ENCODE results near the gene COL1A1.
A peak's percentile ranks its signal among the peaks of the same experiment; 100 is the strongest.

Gene COL1A1

GRCh38 chr17:50199803-50200456 lies 1.5 kb downstream of the COL1A1 start:
- DNase-seq: peak; percentile 60 to 73

- no peak for DNase-seq
These were observed 2.1 kb downstream of the COL1A1 start for GRCh38 chr17:50199211-50199802.

DNA sequence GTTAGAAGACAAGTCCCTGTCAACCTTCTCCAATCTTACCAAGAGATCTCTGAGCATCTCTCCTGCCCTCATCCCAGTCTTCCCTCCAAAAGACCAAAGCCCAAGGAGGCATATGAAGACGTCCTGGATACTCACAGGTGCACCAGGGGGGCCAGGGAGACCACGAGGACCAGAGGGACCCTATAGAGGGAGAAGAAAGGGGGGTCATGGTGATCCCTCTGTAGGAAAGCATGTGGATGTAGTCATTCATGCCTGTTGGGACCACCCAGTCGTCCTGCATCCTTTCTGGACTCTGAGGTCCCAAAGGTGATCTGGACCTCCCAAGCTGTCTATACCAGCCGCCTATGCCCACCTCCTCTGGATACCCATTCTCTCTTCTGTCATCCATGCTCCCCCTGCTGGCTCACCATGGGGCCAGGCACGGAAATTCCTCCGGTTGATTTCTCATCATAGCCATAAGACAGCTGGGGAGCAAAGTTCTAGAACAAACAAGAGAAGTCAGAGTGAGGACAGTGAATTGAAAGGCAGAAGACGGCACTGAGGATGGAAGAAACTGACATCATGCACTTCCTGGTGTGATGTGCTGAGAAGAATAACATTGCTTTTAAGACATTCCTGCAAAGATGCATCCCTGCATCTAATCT lies 3.3 kb downstream of the COL1A1 start:
- peak; percentile 44 to 79 for DNase-seq

DNA sequence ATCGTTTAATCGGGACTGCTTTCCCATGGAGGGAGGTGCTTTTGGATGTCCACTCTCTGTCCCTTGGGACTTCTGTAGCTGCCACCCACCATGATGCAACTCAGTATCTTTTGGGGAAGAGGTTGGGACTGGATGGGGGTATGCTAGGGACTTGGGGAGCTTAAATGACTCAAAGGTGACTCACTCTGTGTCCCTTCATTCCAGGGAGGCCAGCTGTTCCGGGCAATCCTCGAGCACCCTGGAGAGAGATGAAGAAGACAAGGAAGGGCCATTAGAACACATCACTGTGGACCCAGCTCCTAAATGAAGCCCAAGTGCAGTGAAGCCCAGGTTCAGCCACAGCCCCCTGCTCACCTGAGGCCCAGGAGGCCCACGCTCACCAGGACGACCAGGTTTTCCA lies 4.6 kb downstream of the COL1A1 start:
- DNase-seq: no peak

DNA sequence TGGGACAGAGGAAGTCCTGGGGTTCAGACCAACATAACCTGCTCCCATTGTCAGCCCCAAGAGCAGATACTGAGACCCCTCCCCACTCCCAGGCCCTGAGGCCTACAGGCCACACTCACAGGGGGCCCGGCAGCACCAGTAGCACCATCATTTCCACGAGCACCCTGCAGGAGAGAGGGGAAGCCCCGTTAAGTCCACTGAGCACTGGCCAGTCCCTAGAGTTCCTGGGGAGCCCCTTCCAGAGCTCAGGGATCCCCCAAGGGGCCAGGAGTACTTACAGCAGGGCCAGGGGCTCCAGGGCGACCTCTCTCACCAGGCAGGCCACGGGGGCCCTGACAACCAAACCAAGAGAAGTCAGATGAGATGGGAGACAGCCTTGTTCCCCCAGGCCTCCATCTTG lies 5.4 kb downstream of the COL1A1 start:
- no peak for DNase-seq

DNA sequence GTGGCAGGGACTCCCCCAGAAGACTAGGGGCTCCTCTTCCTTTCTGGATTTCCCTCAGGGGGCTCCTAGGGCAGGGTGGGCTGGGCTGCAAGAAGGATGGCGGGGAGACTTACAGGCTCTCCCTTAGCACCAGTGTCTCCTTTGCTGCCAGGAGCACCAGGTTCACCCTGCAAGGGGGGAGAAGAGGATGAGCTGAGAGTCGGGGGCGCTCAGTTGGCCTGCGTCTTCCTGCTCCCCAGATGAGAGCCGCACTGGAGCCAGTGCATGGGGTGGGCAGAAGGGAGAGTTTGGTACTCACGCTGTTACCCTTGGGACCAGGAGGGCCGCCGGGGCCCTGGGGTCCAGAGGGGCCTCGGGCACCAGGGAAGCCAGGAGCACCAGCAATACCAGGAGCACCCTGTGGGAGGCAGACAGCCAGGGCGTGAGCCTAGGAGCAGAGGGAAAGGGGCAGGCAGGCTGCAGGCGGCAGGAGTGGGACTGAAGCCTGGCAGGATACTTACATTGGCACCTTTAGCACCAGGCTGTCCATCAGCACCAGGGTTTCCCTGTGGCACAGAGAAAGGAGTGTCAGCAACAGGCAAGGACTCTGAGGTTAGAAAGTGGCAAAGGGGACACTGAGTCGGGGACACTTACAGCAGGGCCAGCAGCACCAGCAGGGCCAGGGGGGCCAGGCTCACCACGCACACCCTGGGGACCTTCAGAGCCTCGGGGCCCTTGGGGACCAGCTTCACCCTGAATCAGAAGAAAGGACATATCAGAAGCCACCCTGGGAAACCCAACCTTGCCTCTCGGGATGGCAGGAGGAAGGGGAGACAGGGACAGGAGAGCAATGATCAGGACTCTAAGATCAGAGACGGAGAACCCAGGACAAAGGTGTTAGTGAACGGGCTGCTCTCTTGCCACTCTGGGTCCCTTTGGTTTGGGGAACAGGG lies 6.2 kb downstream of the COL1A1 start:
- DNase-seq: no peak

DNA sequence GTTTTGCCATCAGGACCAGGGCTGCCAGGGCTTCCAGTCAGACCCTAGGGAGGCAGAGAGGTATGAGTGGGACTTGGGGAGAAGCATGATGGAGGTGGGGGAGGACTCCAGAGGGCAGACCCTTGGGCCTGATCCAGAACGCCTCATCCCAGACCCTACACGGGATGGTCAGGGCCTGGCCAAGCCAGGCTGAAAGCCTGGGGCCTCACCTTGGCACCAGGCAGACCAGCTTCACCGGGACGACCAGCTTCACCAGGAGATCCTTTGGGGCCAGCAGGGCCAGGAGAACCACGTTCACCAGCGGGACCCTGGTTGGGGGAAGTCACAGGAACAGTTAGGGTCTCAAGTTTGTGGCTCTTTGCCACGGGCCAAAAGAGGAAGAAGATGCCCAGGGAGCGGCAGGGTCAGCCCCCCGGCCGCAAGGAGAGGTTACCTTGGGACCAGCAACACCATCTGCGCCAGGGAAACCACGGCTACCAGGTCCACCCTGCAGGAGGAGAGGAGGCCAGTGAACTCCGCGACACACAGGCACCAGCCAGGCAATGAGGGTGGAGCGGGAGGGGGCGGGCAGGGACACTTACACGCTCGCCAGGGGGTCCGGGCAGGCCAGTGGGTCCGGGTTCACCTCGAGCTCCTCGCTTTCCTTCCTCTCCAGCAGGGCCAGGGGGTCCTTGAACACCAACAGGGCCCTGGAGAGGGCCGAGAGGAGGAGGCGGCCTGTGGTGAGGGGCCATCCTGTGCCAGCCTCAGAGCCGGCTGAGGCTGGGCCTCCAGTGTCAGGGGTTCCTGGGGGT lies 7.1 kb downstream of the COL1A1 start:
- DNase-seq: no peak

- DNase-seq: no peak
These were observed 8.7 kb downstream of the COL1A1 start for GRCh38 chr17:50192618-50193291.

DNA sequence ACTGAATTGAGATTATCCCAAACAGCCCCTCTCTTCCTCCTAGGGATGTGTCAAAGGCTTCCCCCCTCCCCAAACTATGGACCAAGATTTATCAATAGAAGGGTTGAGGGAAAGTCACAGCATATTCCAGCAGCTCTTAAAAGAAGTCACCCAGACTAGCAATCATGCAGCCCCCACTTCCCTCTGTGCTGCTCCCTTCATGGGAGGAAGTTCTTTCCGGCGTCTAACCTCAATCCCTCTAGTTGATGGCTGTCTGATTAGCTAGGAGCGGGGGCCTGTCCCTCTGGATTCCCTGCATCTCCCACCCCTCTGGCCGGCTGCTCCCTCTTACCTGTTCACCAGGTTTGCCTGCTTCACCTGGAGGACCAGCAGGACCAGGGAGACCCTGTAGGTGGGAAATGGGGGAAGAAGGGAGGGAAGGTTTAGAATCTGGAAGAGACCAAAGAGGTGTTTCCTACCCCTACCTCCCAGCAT lies 9.2 kb downstream of the COL1A1 start:
- DNase-seq: no peak

- DNase-seq: no peak
These were observed 9.9 kb downstream of the COL1A1 start for GRCh38 chr17:50191359-50192143.

GRCh38 chr17:50190603-50191358 lies 10.7 kb downstream of the COL1A1 start:
- DNase-seq: no peak

- DNase-seq: no peak
These were observed 11.2 kb downstream of the COL1A1 start for GRCh38 chr17:50190293-50190602.

- DNase-seq: no peak
These were observed 11.7 kb downstream of the COL1A1 start for GRCh38 chr17:50189550-50190292.

DNA sequence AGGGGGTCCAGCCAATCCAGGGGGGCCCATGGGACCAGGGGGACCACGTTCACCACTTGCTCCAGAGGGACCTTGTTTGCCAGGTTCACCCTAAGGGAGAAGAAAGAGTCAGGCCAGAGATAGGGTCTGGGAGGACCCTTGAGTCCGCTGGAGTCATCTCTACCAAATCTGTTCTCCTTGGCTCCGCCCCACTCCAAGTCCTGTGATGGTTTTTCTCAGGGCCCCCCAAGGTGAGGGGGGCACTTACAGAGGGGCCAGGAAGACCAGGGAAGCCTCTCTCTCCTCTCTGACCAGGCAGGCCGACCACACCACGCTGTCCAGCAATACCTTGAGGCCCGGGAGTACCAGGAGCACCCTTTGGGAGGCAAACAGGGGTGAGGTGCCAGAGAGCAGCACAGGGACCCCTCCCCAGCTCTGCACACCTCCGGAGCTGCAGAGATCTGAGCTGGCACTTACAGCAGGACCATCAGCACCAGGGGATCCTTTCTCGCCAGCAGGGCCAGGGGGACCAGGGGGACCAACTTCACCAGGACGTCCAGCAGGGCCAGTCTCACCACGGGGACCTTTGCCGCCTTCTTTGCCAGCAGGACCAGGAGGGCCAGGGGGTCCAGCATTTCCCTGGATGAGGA lies 12.4 kb downstream of the COL1A1 start:
- DNase-seq: no peak

DNA sequence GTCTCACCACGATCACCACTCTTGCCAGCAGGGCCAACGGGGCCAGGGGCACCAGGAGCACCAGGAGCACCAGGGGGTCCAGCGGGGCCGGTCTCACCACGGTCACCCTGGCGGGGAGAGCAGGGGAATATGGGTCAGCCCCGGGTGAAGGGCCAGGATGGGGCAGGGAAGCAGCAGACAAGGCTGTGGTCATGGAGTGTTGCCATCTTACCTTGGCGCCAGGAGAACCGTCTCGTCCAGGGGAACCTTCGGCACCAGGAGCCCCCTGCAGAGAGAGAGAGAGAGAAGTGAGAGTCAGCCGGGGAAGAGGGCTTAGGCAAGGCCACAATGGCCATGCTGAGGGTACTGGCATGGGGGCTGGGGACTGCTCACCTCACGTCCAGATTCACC lies 12.9 kb downstream of the COL1A1 start:
- DNase-seq: no peak

GRCh38 chr17:50187751-50188530 lies 13.5 kb downstream of the COL1A1 start:
- DNase-seq: no peak

GRCh38 chr17:50187394-50187725 lies 14.1 kb downstream of the COL1A1 start:
- DNase-seq: no peak

GRCh38 chr17:50186661-50187393 lies 14.6 kb downstream of the COL1A1 start:
- DNase-seq: no peak

Data from NCI-H524 (cell line).